RWPE1 (cell line): ENCODE data around the gene DDAH2.

Source experiments
- CTCF ChIA-PET: fragments of 350-600 bp; sonication (Branson Sonifier 250); formaldehyde crosslinking; extraction: SDS; loops from one replicate; lab custom pipeline; 2021; lab: Yijun Ruan, JAX
- POLR2A ChIA-PET: fragments of 400-600 bp; formaldehyde crosslinking; extraction: SDS; loops from one replicate; lab custom pipeline; 2020; ENCODE audit warnings: antibody characterized with exemption; ENCODE audit not compliant: low non-redundant PET; lab: Yijun Ruan, JAX
- DNase-seq: peaks from one replicate; pipeline ENCODE4 v3.0.0; 2012; ENCODE audit warnings: low spot score
- H3K27ac ChIP-seq: fragments of 450-650 bp; 2 replicates; pipeline ENCODE4 v1.5.1; 2017
- CTCF ChIP-seq: fragments of 450-650 bp; conservative IDR thresholded peaks from 2 replicates; pipeline ENCODE4 v1.5.1; 2017; ENCODE audit warnings: low read depth, mild to moderate bottlenecking

The DDAH2 gene

GRCh38 chr6:31729515-31729978 is 448 bp upstream of the DDAH2 start:
- CTCF ChIA-PET: interaction anchor here (0.7 to 1.4 kb wide), 10 partner anchors 12 to 134 kb away, joined by 3 to 8 read pairs (median 3); partner anchors contain the start of genes LY6G5C and LY6G6F
- POLR2A ChIA-PET: interaction anchor here (0.6 to 1.1 kb wide), 2 partner anchors 18 to 41 kb away, joined by 4 to 7 read pairs; no protein-coding TSS in a partner anchor

GRCh38 chr6:31727717-31728671 is 1.1 kb downstream of the DDAH2 start:
- POLR2A ChIA-PET: no interaction called here
- CTCF ChIA-PET: interaction anchor here (0.5 to 0.6 kb wide), 2 partner anchors 19 to 47 kb away, joined by 4 read pairs; partner anchors contain the start of gene LY6G5C
- no peak for DNase-seq

More at GRCh38 chr6:31729515-31729978, 448 bp upstream of the DDAH2 start:
- TF ChIP-seq CTCF: peak; percentile 53
- peak; percentile 90 for DNase-seq
- peak overlapping the region; percentile 94 for H3K27ac ChIP-seq

GRCh38 chr6:31727034-31727716 is 1.9 kb downstream of the DDAH2 start:
- ChIA-PET CTCF (no interaction called here), POLR2A (no interaction called here)
- peak overlapping the region; percentile 25 for H3K27ac ChIP-seq
- no peak for TF ChIP-seq CTCF
- no peak for DNase-seq

More at GRCh38 chr6:31727717-31728671, 1.1 kb downstream of the DDAH2 start:
- TF ChIP-seq CTCF: no peak
- H3K27ac ChIP-seq: peak overlapping the region; percentile 94

- DNase-seq: no peak
- CTCF ChIA-PET: interaction anchor here (0.7 kb wide), 1 partner anchor 22 kb away, joined by 5 read pairs; no protein-coding TSS in a partner anchor
- POLR2A ChIA-PET: no interaction called here
- TF ChIP-seq CTCF: no peak
- no peak overlapping the region for H3K27ac ChIP-seq
Measured at GRCh38 chr6:31725502-31726350, 3.4 kb downstream of the DDAH2 start.

- TF ChIP-seq CTCF: no peak
- DNase-seq: no peak
- H3K27ac ChIP-seq: no peak overlapping the region
- POLR2A ChIA-PET: no interaction called here
- CTCF ChIA-PET: interaction anchor here (0.5 to 1.1 kb wide), 3 partner anchors 46 to 220 kb away, joined by 3 to 5 read pairs (median 3); no protein-coding TSS in a partner anchor
Measured at GRCh38 chr6:31723980-31724691, 5.0 kb downstream of the DDAH2 start.
